ENCODE results near the gene TBL3.
"Not testable (repeated sequence)": the region's sequence is repeated elsewhere in the genome, so short reads cannot be mapped to it uniquely, and the experiment has no call there.

The TBL3 gene

GRCh38 chr16:2002406-2003230, 30.8 kb downstream of the TBL3 start:
- no peak for DNase-seq

- no peak for DNase-seq
These were observed 31.5 kb downstream of the TBL3 start for GRCh38 chr16:2003231-2003826.

DNA sequence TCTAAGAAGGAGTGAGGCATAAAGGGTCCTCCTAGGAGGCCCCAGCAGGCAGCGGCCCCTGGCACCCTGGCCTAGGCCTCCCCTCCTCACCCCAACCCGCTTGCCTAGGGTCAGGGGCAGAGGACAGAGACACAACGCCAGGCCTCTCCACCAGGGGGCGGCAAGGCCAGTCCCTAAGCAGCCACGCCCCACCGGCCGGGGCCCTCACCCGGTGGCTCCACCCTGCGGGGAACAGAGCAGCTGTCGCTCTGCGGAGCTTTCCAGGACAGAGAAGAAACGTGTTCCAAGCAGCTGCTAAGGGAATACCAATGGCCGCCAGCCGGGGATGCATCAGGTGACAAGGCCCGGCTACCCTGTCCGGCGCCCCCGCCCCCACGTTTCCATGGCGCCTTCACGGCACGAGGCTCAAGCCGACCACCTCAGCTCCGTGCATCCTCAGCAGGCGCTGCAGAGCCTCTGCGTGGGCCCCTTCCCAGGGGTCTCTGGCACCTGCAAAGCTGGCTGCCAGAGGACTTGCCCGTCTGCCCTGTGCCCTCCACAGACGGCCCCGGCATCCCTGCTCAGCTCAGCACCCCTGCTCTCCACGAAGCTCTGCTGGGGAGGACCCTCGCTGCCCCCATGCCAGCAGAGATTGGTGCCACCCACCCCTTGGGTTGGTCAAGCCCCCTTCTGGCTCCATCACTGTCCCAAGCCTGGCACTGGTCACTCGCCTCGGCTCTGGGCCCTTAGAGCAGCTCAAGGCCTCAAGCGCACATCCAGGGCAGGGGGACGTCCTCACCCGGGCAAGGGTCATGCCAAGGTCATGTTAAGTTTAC, 32.2 kb downstream of the TBL3 start:
- DNase-seq = peak; percentile 88

- DNase-seq = no peak
These were observed 33.1 kb downstream of the TBL3 start for GRCh38 chr16:2004795-2005517.

GRCh38 chr16:2005646-2006045, 33.8 kb downstream of the TBL3 start:
- DNase-seq = no peak

- DNase-seq = no peak
These were observed 34.5 kb downstream of the TBL3 start for GRCh38 chr16:2006317-2006716.

- no peak for DNase-seq
These were observed 35.4 kb downstream of the TBL3 start for GRCh38 chr16:2007081-2007836.

DNA sequence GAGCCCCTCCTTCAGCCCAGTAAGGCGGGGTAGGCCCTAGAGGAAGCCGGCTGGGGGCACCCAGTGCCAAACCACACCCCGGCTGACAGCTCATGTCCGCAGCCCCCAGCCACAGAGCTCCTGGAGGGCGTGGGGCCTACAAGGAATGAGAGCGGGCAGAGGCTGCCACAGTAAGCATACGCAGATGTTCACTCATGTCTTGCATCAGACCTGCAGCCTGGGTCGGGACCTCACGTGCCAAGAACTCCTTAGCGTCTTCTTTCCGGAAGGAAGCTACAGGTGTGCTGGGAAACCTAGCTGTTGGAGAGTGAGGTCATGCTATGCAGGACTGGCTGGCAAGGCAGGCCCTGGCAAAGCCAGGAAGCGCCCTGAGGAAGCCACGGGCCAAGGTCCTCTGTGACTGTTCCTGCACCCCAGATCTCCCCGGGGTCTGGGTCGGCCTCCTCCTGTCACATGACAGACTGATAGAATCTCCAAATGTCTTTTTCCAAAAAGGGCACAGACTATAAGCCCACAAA, 36.2 kb downstream of the TBL3 start:
- peak; percentile 33 for DNase-seq

- no peak for DNase-seq
These were observed 36.8 kb downstream of the TBL3 start for GRCh38 chr16:2008631-2009163.

GRCh38 chr16:2009164-2009711, 37.4 kb downstream of the TBL3 start:
- no peak for DNase-seq

- peak; percentile 82 for DNase-seq
These were observed 38.1 kb downstream of the TBL3 start, which contains the start of gene ZNF598 for GRCh38 chr16:2009791-2010510. ZNF598 (minus strand) TSS chr16:2009821.

- not testable (repeated sequence) for DNase-seq
These were observed 39.9 kb downstream of the TBL3 start for GRCh38 chr16:2011726-2012125.

DNA sequence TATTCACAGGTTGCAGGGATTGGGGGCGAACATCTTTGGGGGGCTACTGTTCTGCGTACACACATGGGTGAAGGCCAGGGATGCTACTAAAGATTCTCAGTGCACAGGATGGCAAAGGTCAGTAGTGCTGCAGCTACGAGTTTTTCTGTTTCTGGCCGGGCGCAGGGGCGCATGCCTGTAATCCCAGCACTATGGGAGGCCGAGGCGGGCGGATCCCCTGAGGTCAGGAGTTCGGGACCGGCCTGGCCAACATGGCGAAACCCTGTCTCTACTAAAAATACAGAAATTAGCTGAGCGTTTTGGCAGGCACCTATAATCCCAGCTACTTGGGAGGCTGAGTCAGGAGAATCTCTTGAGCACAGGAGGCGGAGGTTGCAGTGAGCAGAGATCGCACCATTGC, 41.7 kb downstream of the TBL3 start:
- no peak for DNase-seq

DNA sequence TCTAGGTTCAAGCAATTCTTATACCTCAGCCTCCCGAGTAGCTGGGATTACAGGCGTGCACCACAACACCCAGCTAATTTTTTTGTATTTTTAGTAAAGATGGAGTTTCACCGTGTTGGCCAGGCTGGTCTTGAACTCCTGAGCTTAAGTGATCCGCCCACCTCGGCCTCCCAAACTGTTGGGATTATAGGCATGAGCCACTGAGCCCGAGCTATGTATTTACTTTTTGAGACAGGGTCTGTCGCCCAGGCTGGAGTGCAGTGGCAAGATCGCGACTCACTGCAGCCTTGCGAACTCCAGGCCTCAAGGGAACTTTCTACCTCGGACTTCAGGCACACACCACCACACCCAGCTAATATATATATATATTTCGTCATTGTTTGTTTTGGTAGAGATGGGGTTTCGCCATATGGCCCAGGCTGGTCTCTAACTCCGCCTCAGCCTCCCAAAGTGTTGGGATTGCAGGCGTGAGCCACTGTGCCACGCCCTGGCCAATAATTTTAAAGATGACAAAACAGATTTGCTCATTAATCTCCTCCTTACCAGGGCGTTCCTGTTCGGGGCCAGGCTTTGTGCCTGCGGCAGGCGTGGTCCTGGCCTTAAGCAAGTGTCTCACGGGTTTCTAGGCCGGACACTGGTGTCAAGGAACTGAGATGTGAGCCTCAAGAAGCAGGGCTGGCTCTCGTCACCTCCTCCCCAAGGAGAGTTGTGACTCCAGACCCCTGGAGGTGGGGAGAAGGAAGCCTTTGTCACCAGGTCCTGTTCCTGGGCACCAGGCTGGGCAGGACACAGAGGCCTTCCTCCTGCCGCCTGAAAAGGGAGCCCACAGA, 43.5 kb downstream of the TBL3 start:
- no peak for DNase-seq

- no peak for DNase-seq
These were observed 44.0 kb downstream of the TBL3 start for GRCh38 chr16:2015947-2016208.

DNA sequence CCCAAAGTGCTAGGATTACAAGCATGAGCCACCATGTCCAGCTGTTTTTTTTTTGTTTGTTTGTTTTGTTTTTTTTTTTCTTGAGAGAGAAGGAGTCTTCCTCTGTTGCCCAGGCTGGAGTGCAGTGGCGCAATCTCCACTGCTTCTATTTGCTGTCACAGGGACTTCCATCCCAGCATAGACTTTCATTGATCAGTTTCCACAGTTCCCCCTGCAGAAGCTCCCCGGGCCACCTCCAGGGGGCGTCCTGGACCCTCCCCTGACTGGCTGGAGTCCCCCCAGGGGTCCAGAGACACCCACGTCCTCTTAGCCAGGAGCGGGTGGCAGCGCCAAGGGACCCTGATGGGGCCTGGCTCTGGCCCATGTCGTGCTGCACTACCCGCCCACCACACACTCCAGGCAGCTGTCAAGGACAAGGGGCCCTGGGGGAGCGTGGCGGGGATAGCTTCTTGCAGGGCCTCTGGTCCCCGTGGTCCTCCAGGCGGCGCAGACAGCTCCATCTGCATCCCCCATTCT, 44.6 kb downstream of the TBL3 start:
- DNase-seq = no peak

DNA sequence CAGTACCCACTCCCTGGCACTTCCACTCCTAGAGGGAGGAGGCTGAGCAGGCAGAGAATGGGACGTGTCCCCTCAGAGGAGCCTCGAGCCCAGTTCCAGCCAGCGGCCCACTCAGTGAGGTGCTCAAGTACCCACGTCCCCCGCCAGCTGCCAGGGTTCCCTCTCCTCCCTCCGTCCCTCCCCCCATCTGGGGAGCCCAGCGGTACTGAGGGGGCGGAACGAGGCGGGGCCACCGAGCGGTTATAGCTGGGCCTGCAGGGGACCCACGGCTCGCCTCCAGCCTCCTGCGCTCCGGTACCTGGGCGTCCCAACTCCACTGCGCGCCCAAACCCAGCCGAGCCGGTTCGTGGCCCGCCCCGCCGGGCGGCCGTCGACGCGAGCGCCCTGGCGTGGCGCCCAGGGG, 47.7 kb downstream of the TBL3 start, which contains the start of gene NPW:
Gene NPW (plus strand): TSS at position 268 of the 403 bp plus-strand sequence.
- DNase-seq = no peak

DNA sequence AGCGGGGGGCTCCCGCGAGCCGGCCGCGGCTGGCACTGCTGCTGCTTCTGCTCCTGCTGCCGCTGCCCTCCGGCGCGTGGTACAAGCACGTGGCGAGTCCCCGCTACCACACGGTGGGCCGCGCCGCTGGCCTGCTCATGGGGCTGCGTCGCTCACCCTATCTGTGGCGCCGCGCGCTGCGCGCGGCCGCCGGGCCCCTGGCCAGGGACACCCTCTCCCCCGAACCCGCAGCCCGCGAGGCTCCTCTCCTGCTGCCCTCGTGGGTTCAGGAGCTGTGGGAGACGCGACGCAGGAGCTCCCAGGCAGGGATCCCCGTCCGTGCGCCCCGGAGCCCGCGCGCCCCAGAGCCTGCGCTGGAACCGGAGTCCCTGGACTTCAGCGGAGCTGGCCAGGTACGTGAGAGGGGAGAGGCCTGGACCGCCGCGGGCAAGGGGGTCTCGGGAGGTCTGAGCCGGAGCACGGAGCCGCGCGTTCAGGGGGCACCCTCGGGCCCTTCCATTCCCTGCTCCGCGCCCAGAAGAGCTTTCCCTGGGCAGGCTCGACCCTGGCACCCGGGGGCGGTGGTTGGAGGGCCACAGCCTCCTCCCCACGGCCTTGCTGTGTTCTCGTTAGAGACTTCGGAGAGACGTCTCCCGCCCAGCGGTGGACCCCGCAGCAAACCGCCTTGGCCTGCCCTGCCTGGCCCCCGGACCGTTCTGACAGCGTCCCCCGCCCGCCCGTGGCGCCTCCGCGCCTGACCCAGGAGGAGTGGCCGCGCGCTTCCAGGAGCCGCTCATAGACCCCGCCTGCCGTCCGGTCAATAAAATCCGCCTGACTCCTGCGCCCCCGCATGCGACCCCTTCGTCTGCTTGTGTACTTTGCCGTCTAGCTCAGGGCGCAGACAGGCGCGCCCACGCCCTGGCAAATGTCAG, 48.3 kb downstream of the TBL3 start:
- DNase-seq = no peak

DNA sequence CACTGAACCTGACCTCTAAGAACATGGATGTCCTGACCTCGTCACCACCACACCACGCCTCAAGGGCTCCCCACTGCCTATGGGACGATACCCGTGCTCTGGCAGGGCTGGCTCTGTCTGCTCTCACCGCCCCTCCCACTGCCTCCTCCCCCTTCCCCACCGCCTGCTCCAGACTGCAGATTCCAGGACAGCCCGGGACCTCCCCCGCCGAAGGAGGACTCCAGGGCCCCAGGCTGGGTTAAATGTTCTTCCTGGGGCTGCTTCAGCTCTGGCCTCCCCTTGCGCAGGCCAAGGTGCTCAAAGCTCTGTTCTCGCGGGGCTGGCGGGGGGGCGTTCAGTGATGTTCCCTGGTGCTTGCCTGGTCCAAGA, 50.9 kb downstream of the TBL3 start:
- DNase-seq = no peak

Measured in CD4-positive, alpha-beta T cell treated with Interleukin-10 for 1 hour (primary cell).